Sigmoid colon (tissue), 7 donors: ENCODE data around the gene ATP6V0E1. TPM values are rescaled to one million over a fixed set of nuclear protein-coding genes. Genes with fewer than 3 reads are reported as not detected.
"Not testable (repeated sequence)": the region's sequence is repeated elsewhere in the genome, so short reads cannot be mapped to it uniquely, and the experiment has no call there.

Source experiments
- DNase-seq: peaks from one replicate; pipeline ENCODE4 v3.0.0-alpha.2; 2019
- H3K27ac ChIP-seq, 4 donors: fragments of 200-600 bp; sonication (generic); one replicate each; pipeline ENCODE4 v1.5.1; 2016 to 2019; ENCODE audit warnings: mild to moderate bottlenecking in 1 of 4
- H3K27me3 ChIP-seq, 3 donors: fragments of 200-600 bp; sonication (generic); one replicate each; pipeline ENCODE4 v1.5.1; 2019; ENCODE audit warnings: mild to moderate bottlenecking in 1 of 3
- H3K36me3 ChIP-seq, 4 donors: fragments of 200-600 bp; sonication (generic); one replicate each; pipeline ENCODE4 v1.5.1; 2016 to 2019
- H3K4me1 ChIP-seq, 4 donors: fragments of 200-600 bp; sonication (generic); one replicate each; pipeline ENCODE4 v1.5.1; 2017 to 2019
- H3K4me3 ChIP-seq, 4 donors: fragments of 200-600 bp; sonication (generic); one replicate each; pipeline ENCODE4 v1.5.1; 2017 to 2019; ENCODE audit warnings: mild to moderate bottlenecking in 2 of 4, moderate library complexity in 1 of 4
- H3K9me3 ChIP-seq, 4 donors: fragments of 200-600 bp in 3 of 4; sonication (generic) in 3 of 4; one replicate each; pipeline versions ENCODE4 v1.5.1 to v1.6.1; 2013 to 2019
- EP300 ChIP-seq, 4 donors: sonication (generic); formaldehyde crosslinking; IDR thresholded peaks; one replicate each; pipeline ENCODE4 v1.6.1; 2017; ENCODE audit warnings: antibody characterized with exemption in 4 of 4
- POLR2A ChIP-seq, 2 donors: fragments of 450-650 bp; IDR thresholded peaks; one replicate each; pipeline ENCODE4 v1.6.1; 2016; ENCODE audit warnings: antibody characterized with exemption in 2 of 2, mild to moderate bottlenecking in 2 of 2, moderate library complexity in 2 of 2
- POLR2AphosphoS5 ChIP-seq, 4 donors: sonication (generic); formaldehyde crosslinking; IDR thresholded peaks; one replicate each; pipeline ENCODE4 v1.6.1; 2017; ENCODE audit warnings: antibody characterized with exemption in 4 of 4
- WGBS, 2 donors: extraction: QIAGEN DNeasy Blood & Tissue Kit; methylation state at CpG; one replicate each; pipeline ENCODE4 v1.1.7; 2013; 5-methylcytosine and 5-hydroxymethylcytosine counted together
- intact Hi-C: fragments of 100-400 bp; cut with DNase I; formaldehyde crosslinking; loops from one replicate; pipeline ENCODE4 v1.15.1; 2023
- polyA plus RNA-seq, 3 donors: library from polyadenylated mRNA; stranded (reverse); fragments of 200-250 nt; gene quantifications; one replicate each; pipeline ENCODE4 v1.2.3, GENCODE V29; 2013
- total RNA-seq, 4 donors: library from RNA; depleted of rRNA; stranded (reverse); fragments of >200 nt; gene quantifications; one replicate each; pipeline ENCODE4 v1.1.0, GENCODE V29; 2016
- TF ChIP-seq, protein P1 (sequence below), 4 experiments: fragments of 450-650 bp in 3 of 4; fragments of 200-600 bp in 1 of 4; IDR thresholded peaks; one replicate each; pipeline ENCODE4 v1.5.1; 2016 to 2019; ENCODE audit warnings: antibody characterized with exemption in 4 of 4, mild to moderate bottlenecking in 3 of 4, moderate library complexity in 2 of 4
- donor health status: healthy with polysubstance abuse.
- donor health status: Bipolar disorder and iron deficiency.
- donor health status: healthy.

The ATP6V0E1 gene
- total and polyA plus RNA-seq, 7 donors: 117 to 261 (median 154) TPM

DNA sequence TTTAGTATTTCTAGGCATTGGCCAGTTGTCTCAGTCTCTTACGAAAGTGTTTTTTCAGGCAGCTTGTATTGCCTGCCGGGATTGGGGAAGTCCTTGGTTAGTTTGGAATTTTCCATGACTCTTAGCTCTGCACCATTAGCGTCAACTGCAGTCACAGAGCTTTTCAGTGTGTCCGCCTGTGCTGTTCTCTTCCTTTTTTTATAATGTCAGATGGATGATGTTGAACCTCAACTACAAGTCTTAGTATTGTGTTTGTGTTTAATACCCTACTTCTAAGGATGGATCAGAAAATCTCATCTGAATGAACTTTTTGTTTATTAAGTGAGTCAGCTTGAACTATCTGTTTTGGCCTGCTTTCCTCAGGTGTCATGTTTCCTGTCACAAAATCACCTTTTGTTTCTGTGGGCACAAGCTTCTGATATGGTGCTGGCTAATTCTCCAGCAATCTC is 33.1 kb downstream of the ATP6V0E1 start:
- intact Hi-C loops: no loop called here
- H3K9me3 ChIP-seq: no peaks in the 10 kb centered on the region
- H3K27me3 ChIP-seq: no peaks in the 10 kb centered on the region
- H3K4me1 ChIP-seq: peaks cover 0 to 48% (median 39%) of the 10 kb centered on the region in 4 donors
- no peak for TF ChIP-seq POLR2A (IDR thresholded peaks at IDR 0.05)
- peak; percentile 17 to 63 (median 30) for TF ChIP-seq POLR2AphosphoS5 (IDR thresholded peaks at IDR 0.05)
- TF ChIP-seq EP300 (IDR thresholded peaks at IDR 0.05): peak in 2 of 4 donors; percentile 32 to 60
- TF ChIP-seq, protein P1, sequence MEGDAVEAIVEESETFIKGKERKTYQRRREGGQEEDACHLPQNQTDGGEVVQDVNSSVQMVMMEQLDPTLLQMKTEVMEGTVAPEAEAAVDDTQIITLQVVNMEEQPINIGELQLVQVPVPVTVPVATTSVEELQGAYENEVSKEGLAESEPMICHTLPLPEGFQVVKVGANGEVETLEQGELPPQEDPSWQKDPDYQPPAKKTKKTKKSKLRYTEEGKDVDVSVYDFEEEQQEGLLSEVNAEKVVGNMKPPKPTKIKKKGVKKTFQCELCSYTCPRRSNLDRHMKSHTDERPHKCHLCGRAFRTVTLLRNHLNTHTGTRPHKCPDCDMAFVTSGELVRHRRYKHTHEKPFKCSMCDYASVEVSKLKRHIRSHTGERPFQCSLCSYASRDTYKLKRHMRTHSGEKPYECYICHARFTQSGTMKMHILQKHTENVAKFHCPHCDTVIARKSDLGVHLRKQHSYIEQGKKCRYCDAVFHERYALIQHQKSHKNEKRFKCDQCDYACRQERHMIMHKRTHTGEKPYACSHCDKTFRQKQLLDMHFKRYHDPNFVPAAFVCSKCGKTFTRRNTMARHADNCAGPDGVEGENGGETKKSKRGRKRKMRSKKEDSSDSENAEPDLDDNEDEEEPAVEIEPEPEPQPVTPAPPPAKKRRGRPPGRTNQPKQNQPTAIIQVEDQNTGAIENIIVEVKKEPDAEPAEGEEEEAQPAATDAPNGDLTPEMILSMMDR (IDR thresholded peaks at IDR 0.05): no peak
- no peaks in the 10 kb centered on the region for H3K36me3 ChIP-seq
- no peak overlapping the region for H3K4me3 ChIP-seq
- H3K27ac ChIP-seq: peak overlapping the region; percentile 66 to 76 (median 70)
- peak; percentile 74 for DNase-seq
- WGBS, 2 donors: 65 to 76% methylated on average over 4 of the region's 4 CpGs

DNA sequence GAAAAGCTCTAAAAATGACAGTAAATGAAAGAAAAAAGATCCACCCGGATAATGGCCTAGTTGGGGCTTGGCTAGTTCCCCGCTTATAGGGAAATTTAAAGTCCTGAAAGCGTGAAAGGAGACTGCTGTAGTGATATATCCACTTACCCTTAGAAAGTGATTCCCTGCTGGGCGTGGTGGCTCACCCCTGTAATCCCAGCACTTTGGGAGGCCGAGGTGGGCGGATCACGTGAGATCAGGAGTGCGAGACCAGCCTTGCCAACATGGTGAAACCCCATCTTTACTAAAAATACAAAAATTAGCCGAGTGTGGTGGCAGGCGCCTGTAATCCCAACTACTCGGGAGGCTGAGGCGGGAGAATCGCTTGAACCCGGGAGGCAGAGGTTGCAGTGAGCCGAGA is 33.5 kb downstream of the ATP6V0E1 start:
- Histone ChIP-seq H3K4me1 (peaks cover 0 to 48% (median 40%) of the 10 kb centered on the region in 4 donors), H3K27ac (peak overlapping the region; percentile 45 to 76 (median 70))
- H3K27me3 ChIP-seq, H3K4me3 ChIP-seq, H3K36me3 ChIP-seq, intact Hi-C loops, DNase-seq, H3K9me3 ChIP-seq: not testable (repeated sequence)
- WGBS, 2 donors: 92 to 95% methylated on average over 15 of the region's 15 CpGs

DNA sequence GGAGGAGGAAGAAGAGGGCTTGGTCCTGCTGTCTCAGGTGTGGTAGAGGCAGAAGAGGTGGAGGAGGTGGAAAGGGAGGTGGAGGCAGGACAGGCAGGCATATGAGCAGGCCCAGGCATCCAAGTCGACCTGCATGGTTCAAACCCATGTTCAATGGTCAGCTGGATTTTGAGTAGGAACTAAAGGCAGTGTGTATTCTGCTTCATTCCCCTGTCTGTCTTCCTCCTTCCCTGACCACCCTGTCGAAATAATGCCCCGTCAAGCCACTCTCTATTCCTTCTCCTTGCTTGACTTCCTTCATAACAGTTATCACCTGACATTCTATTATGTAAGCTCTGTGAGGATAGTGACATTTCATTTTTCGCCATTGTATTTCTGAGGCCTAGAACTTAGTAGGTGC is 34.8 kb downstream of the ATP6V0E1 start:
- H3K4me1 ChIP-seq: peaks cover 0 to 47% (median 39%) of the 10 kb centered on the region in 4 donors
- DNase-seq: no peak
- H3K27ac ChIP-seq: peak overlapping the region in 2 of 4 donors; percentile 0 to 55
- TF ChIP-seq, protein P1 (IDR thresholded peaks at IDR 0.05): no peak
- TF ChIP-seq EP300 (IDR thresholded peaks at IDR 0.05) (no peak), POLR2A (IDR thresholded peaks at IDR 0.05) (no peak), POLR2AphosphoS5 (IDR thresholded peaks at IDR 0.05) (no peak)
- no peaks in the 10 kb centered on the region for H3K27me3 ChIP-seq
- 86 to 92% methylated on average over 4 of the region's 4 CpGs for WGBS, 2 donors
- intact Hi-C loops: no loop called here
- no peak overlapping the region for H3K4me3 ChIP-seq
- no peaks in the 10 kb centered on the region for H3K9me3 ChIP-seq
- H3K36me3 ChIP-seq: peaks cover 0 to 8% (median 2%) of the 10 kb centered on the region in 4 donors

DNA sequence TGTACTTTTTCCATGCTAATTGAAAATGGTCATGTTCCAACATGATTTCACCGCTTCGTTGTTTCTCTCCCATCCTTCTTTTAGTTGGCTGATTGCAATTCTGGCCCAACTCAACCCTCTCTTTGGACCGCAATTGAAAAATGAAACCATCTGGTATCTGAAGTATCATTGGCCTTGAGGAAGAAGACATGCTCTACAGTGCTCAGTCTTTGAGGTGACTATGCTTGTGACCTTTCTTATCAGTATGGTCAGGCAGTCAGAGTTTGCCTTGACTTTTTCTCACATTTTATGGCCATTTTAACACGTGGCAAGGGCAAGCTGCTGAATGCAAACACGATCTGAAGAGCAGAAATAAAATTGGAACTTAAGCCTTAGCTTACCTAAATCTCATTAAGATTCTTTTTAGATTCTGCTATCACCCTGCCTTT is 36.6 kb downstream of the ATP6V0E1 start:
- 67 to 76% methylated on average over 5 of the region's 5 CpGs for WGBS, 2 donors
- Histone ChIP-seq H3K4me3 (no peak overlapping the region), H3K4me1 (peaks cover 0 to 45% (median 38%) of the 10 kb centered on the region in 4 donors), H3K9me3 (no peaks in the 10 kb centered on the region), H3K27ac (peak overlapping the region; percentile 45 to 72 (median 62)), H3K36me3 (peaks cover 0 to 8% (median 2%) of the 10 kb centered on the region in 4 donors), H3K27me3 (no peaks in the 10 kb centered on the region)
- intact Hi-C loops: no loop called here
- no peak for TF ChIP-seq POLR2AphosphoS5 (IDR thresholded peaks at IDR 0.05)
- no peak for TF ChIP-seq POLR2A (IDR thresholded peaks at IDR 0.05)
- no peak for TF ChIP-seq EP300 (IDR thresholded peaks at IDR 0.05)
- TF ChIP-seq, protein P1 (IDR thresholded peaks at IDR 0.05): no peak
- DNase-seq: no peak

DNA sequence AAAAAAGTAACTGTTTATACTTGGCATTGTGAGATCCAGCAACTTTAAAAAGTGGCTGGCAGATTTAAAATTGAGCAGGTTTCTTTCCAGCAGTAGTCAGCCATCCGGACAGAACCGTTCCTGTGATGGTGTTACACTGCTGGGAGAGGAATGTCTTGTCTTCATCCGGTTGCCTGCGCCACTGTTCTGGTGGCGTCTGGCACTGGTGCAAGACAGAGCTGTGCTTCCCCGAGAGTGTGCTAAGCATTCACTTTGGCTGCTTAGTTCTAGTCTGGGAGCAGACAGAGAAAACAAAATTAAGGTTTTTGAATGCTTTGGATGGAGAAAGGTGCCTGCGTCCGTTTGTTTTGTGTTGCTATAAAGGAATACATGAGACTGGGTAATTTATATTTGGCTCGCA is 37.1 kb downstream of the ATP6V0E1 start:
- Histone ChIP-seq H3K4me3 (no peak overlapping the region), H3K9me3 (no peaks in the 10 kb centered on the region), H3K4me1 (peaks cover 0 to 40% (median 34%) of the 10 kb centered on the region in 4 donors), H3K36me3 (peaks cover 0 to 8% (median 2%) of the 10 kb centered on the region in 4 donors), H3K27ac (peak overlapping the region; percentile 45 to 72 (median 62)), H3K27me3 (no peaks in the 10 kb centered on the region)
- intact Hi-C loops: no loop called here
- TF ChIP-seq POLR2A (IDR thresholded peaks at IDR 0.05): no peak
- no peak for TF ChIP-seq EP300 (IDR thresholded peaks at IDR 0.05)
- TF ChIP-seq POLR2AphosphoS5 (IDR thresholded peaks at IDR 0.05): no peak
- TF ChIP-seq, protein P1 (IDR thresholded peaks at IDR 0.05): no peak
- 77 to 93% methylated on average over 9 of the region's 9 CpGs for WGBS, 2 donors
- peak; percentile 77 for DNase-seq
